ENCODE results near the gene FAM107A.

- TF ChIP-seq CTCF (IDR thresholded peaks at IDR 0.05; ENCODE audit: low read length) = no peak
- no peak for TF ChIP-seq EZH2 (IDR thresholded peaks at IDR 0.05; ENCODE audit: borderline replicate concordance, low read length)
These were observed 26.8 kb upstream of the FAM107A start for GRCh38 chr3:58604031-58604430.

Measured in OCI-LY1 (cell line).